IMR-90 (cell line): ENCODE measurements around the gene GPR35. TPM values are rescaled to one million over a fixed set of nuclear protein-coding genes. Genes with fewer than 3 reads are reported as not detected.

Source experiments
- ATAC-seq: fragments of 200-7000 bp; cut with Tn5 transposase; 2 replicates; pipeline ENCODE4 v1.9.1; 2020; ENCODE audit warnings: low read depth, mild to moderate bottlenecking, moderate library complexity
- BruUV-seq: library from RNA; stranded (reverse); fragments of 400-500 nt; replicated peaks from 2 replicates; lab custom pipeline; 2021; lab: Mats Ljungman, UMichigan
- CTCF ChIA-PET: fragments of 300-600 bp; formaldehyde crosslinking; extraction: SDS; loops from one replicate; lab custom pipeline; 2021; ENCODE audit warnings: antibody characterized with exemption; lab: Yijun Ruan, JAX
- POLR2A ChIA-PET: fragments of 300-600 bp; sonication (Branson Sonifier 250); formaldehyde crosslinking; loops from one replicate; lab custom pipeline; 2022; ENCODE audit warnings: antibody characterized with exemption; ENCODE audit not compliant: unreplicated experiment; lab: Charles Lee
- DNase-seq: peaks from one replicate; pipeline ENCODE4 v3.0.0; 2013
- H2AFZ ChIP-seq: replicated peaks from 2 replicates; pipeline ENCODE3; 2013; ENCODE audit warnings: low read length, mild to moderate bottlenecking; ENCODE audit not compliant: poor library complexity
- H2AK5ac ChIP-seq: 2 replicates; pipeline ENCODE4 v1.6.1; 2013; ENCODE audit warnings: low read depth, low read length, inconsistent platforms
- H2AK9ac ChIP-seq: replicated peaks from 2 replicates; pipeline ENCODE3; 2013; ENCODE audit warnings: mild to moderate bottlenecking, low read depth, low read length, moderate library complexity; ENCODE audit not compliant: poor library complexity
- H2BK120ac ChIP-seq: 2 replicates; pipeline ENCODE4 v1.6.1; 2013; ENCODE audit warnings: low read depth, low read length, inconsistent platforms
- H2BK15ac ChIP-seq: 3 replicates; pipeline ENCODE4 v1.6.1; 2013; ENCODE audit warnings: low read depth, low read length, inconsistent platforms
- H2BK20ac ChIP-seq: 2 replicates; pipeline ENCODE4 v1.6.1; 2013; ENCODE audit warnings: low read depth, mild to moderate bottlenecking, inconsistent platforms, low read length, moderate library complexity
- H2BK5ac ChIP-seq: 2 replicates; pipeline ENCODE4 v1.6.1; 2013; ENCODE audit warnings: mild to moderate bottlenecking, low read depth, low read length, inconsistent platforms; ENCODE audit not compliant: poor library complexity, severe bottlenecking
- H3K14ac ChIP-seq: replicated peaks from 2 replicates; pipeline ENCODE4 v1.6.1; 2013; ENCODE audit warnings: low read depth, low read length, inconsistent platforms
- H3K18ac ChIP-seq: 2 replicates; pipeline ENCODE4 v1.6.1; 2013; ENCODE audit warnings: low read depth, low read length, control low read depth
- H3K23ac ChIP-seq: 2 replicates; pipeline ENCODE4 v1.6.1; 2013; ENCODE audit warnings: low read depth, low read length, inconsistent platforms
- H3K27ac ChIP-seq: 2 replicates; pipeline ENCODE4 v1.5.1; 2013; ENCODE audit warnings: mild to moderate bottlenecking, control low read depth, low read length; ENCODE audit not compliant: insufficient read depth
- H3K27me3 ChIP-seq: 2 replicates; pipeline ENCODE4 v1.6.1; 2013; ENCODE audit warnings: low read length; ENCODE audit not compliant: control insufficient read depth, insufficient read depth
- H3K36me3 ChIP-seq: 2 replicates; pipeline ENCODE4 v1.6.1; 2013; ENCODE audit warnings: low read length, mixed read lengths; ENCODE audit not compliant: control insufficient read depth, insufficient read depth
- H3K4ac ChIP-seq: 2 replicates; pipeline ENCODE4 v1.6.1; 2013; ENCODE audit warnings: low read depth, low read length, inconsistent platforms
- H3K4me1 ChIP-seq: 2 replicates; pipeline ENCODE4 v1.6.1; 2013; ENCODE audit warnings: low read length, mixed read lengths; ENCODE audit not compliant: control insufficient read depth, insufficient read depth
- H3K4me2 ChIP-seq: 2 replicates; pipeline ENCODE4 v1.6.1; 2013; ENCODE audit warnings: low read depth, mild to moderate bottlenecking, control low read depth, low read length, moderate library complexity
- H3K4me3 ChIP-seq: 2 replicates; pipeline ENCODE4 v1.5.1; 2013; ENCODE audit warnings: low read depth, mild to moderate bottlenecking, control low read depth, low read length, moderate library complexity; ENCODE audit not compliant: insufficient read depth
- H3K56ac ChIP-seq: 2 replicates; pipeline ENCODE4 v1.6.1; 2013; ENCODE audit warnings: low read length, inconsistent platforms; ENCODE audit not compliant: insufficient read depth; ENCODE audit errors: extremely low read depth
- H3K79me1 ChIP-seq, 2 experiments: 2 replicates each; pipeline ENCODE4 v1.6.1; 2013; ENCODE audit warnings: low read length in 2 of 2, inconsistent platforms in 1 of 2, low read depth in 1 of 2
- H3K9ac ChIP-seq: 2 replicates; pipeline ENCODE4 v1.6.1; 2013; ENCODE audit warnings: low read depth, low read length, control low read depth
- H3K9me1 ChIP-seq: 2 replicates; pipeline ENCODE4 v1.6.1; 2013; ENCODE audit warnings: low read length, inconsistent platforms; ENCODE audit not compliant: insufficient read depth
- H3K9me3 ChIP-seq: 2 replicates; pipeline ENCODE4 v1.6.1; 2013; ENCODE audit warnings: low read length; ENCODE audit not compliant: control insufficient read depth, insufficient read depth
- H4K20me1 ChIP-seq: 2 replicates; pipeline ENCODE4 v1.6.1; 2013; ENCODE audit warnings: low read length, inconsistent platforms; ENCODE audit not compliant: insufficient read depth
- H4K5ac ChIP-seq: 2 replicates; pipeline ENCODE4 v1.6.1; 2013; ENCODE audit warnings: mild to moderate bottlenecking, low read depth, low read length, control low read depth
- H4K8ac ChIP-seq, 2 experiments: 2 replicates each; pipeline ENCODE4 v1.6.1; 2013; ENCODE audit warnings: low read depth in 2 of 2, low read length in 2 of 2, control low read depth in 1 of 2, inconsistent platforms in 1 of 2
- H4K91ac ChIP-seq: 2 replicates; pipeline ENCODE4 v1.6.1; 2013; ENCODE audit warnings: low read depth, low read length, inconsistent platforms; ENCODE audit not compliant: insufficient read depth
- BHLHE40 ChIP-seq: fragments of 150-350 bp; IDR thresholded peaks from 2 replicates; pipeline ENCODE4 v1.6.1; 2016; ENCODE audit warnings: mild to moderate bottlenecking, low read depth, low read length
- CEBPB ChIP-seq: IDR thresholded peaks from 2 replicates; pipeline ENCODE4 v1.6.1; 2012; ENCODE audit warnings: low read depth, low read length, improper control_type of control experiment
- CHD1 ChIP-seq: IDR thresholded peaks from 2 replicates; pipeline ENCODE4 v1.6.1; 2012; ENCODE audit warnings: low read depth, low read length, improper control_type of control experiment
- ELK1 ChIP-seq: fragments of 150-350 bp; IDR thresholded peaks from 2 replicates; pipeline ENCODE4 v1.6.1; 2016; ENCODE audit warnings: low read depth, mild to moderate bottlenecking, low read length, moderate library complexity, borderline replicate concordance
- MAFK ChIP-seq: IDR thresholded peaks from 2 replicates; pipeline ENCODE4 v1.6.1; 2012; ENCODE audit warnings: low read depth, low read length, improper control_type of control experiment
- MAZ ChIP-seq: IDR thresholded peaks from 2 replicates; pipeline ENCODE4 v1.6.1; 2012; ENCODE audit warnings: low read depth, mild to moderate bottlenecking, low read length, improper control_type of control experiment, moderate library complexity, borderline replicate concordance
- MXI1 ChIP-seq: IDR thresholded peaks from 2 replicates; pipeline ENCODE4 v1.6.1; 2012; ENCODE audit warnings: low read depth, mild to moderate bottlenecking, low read length, moderate library complexity, borderline replicate concordance
- NFE2L2 ChIP-seq: fragments of 150-350 bp; IDR thresholded peaks from 2 replicates; pipeline ENCODE4 v1.6.1; 2016; ENCODE audit warnings: low read depth, mild to moderate bottlenecking, low read length
- POLR2A ChIP-seq: IDR thresholded peaks from 2 replicates; pipeline ENCODE4 v1.6.1; 2012; ENCODE audit warnings: mild to moderate bottlenecking, low read depth, low read length
- RAD21 ChIP-seq: IDR thresholded peaks from 2 replicates; pipeline ENCODE4 v1.6.1; 2012; ENCODE audit warnings: low read length, improper control_type of control experiment
- RCOR1 ChIP-seq: IDR thresholded peaks from 2 replicates; pipeline ENCODE4 v1.6.1; 2012; ENCODE audit warnings: mild to moderate bottlenecking, low read length, improper control_type of control experiment; ENCODE audit not compliant: insufficient replicate concordance
- RFX5 ChIP-seq: IDR thresholded peaks from 2 replicates; pipeline ENCODE4 v1.8.0; 2012; ENCODE audit warnings: low read depth, mild to moderate bottlenecking, low read length, moderate library complexity
- SMC3 ChIP-seq: fragments of 150-350 bp; IDR thresholded peaks from 2 replicates; pipeline ENCODE4 v1.6.1; 2016; ENCODE audit warnings: low read depth, mild to moderate bottlenecking, antibody characterized with exemption, low read length, moderate library complexity
- WGBS, 2 experiments: methylation state at CpG; one replicate each; pipeline versions ENCODE4 v1.1.5 to v1.1.7; 2013; ENCODE audit warnings: missing lambda C conversion rate in 2 of 2; ENCODE audit not compliant: insufficient read length in 1 of 2; ENCODE audit errors: extremely low coverage in 2 of 2; 5-methylcytosine and 5-hydroxymethylcytosine counted together
- dilution Hi-C: fragments of 300-500 bp; cut with HindIII; formaldehyde crosslinking; loops from one replicate; pipeline ENCODE4 v1.14.3; 2018; ENCODE audit warnings: low sequenced_read_pairs; ENCODE audit not compliant: unreplicated experiment
- in situ Hi-C: fragments of 300-500 bp; cut with MboI; formaldehyde crosslinking; loops from 3 replicates; pipeline ENCODE4 v1.14.3; 2019; ENCODE audit warnings: low sequenced_read_pairs, inconsistent platforms, mixed read lengths
- intact Hi-C: fragments of 100-400 bp; cut with micrococcal nuclease; formaldehyde crosslinking; loops from 2 replicates; pipeline ENCODE4 v1.10.0; 2022
- polyA plus RNA-seq, 3 experiments: library from polyadenylated mRNA; depleted of rRNA; stranded (reverse); fragments of >200 nt; gene quantifications; 2 replicates each; pipeline ENCODE4 v1.2.3, GENCODE V29; 2012; ENCODE audit warnings: low replicate concordance in 1 of 3
- total RNA-seq: library from RNA; depleted of rRNA; stranded (reverse); fragments of >200 nt; gene quantifications from 2 replicates; pipeline ENCODE4 v1.2.3, GENCODE V29; 2012
- TF ChIP-seq, protein P1 (sequence below): conservative IDR thresholded peaks from 2 replicates; pipeline ENCODE4 v1.5.1; 2012; ENCODE audit warnings: mild to moderate bottlenecking, low read depth, low read length, improper control_type of control experiment
- TF ChIP-seq, protein P2 (sequence below): fragments of 150-350 bp; IDR thresholded peaks from 2 replicates; pipeline ENCODE4 v1.6.1; 2017; ENCODE audit warnings: mild to moderate bottlenecking, antibody characterized with exemption, low read length, low read depth

GPR35 gene
- total and polyA plus RNA-seq, 2 of the 4 experiments (the other 2 are of a cell fraction) = 0.31 TPM; not detected in 1

DNA sequence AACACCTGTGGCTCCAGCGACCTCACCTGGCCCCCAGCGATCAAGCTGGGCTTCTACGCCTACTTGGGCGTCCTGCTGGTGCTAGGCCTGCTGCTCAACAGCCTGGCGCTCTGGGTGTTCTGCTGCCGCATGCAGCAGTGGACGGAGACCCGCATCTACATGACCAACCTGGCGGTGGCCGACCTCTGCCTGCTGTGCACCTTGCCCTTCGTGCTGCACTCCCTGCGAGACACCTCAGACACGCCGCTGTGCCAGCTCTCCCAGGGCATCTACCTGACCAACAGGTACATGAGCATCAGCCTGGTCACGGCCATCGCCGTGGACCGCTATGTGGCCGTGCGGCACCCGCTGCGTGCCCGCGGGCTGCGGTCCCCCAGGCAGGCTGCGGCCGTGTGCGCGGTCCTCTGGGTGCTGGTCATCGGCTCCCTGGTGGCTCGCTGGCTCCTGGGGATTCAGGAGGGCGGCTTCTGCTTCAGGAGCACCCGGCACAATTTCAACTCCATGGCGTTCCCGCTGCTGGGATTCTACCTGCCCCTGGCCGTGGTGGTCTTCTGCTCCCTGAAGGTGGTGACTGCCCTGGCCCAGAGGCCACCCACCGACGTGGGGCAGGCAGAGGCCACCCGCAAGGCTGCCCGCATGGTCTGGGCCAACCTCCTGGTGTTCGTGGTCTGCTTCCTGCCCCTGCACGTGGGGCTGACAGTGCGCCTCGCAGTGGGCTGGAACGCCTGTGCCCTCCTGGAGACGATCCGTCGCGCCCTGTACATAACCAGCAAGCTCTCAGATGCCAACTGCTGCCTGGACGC lies 4.9 kb downstream of the GPR35 start:
- intact Hi-C loops = no loop called here
- TF ChIP-seq RAD21 (no peak), SMC3 (no peak), MAZ (no peak), ELK1 (no peak), CHD1 (no peak), CEBPB (no peak), POLR2A (no peak), MXI1 (no peak), MAFK (no peak), BHLHE40 (no peak), NFE2L2 (no peak), RCOR1 (no peak), RFX5 (no peak)
- TF ChIP-seq, protein P1, sequence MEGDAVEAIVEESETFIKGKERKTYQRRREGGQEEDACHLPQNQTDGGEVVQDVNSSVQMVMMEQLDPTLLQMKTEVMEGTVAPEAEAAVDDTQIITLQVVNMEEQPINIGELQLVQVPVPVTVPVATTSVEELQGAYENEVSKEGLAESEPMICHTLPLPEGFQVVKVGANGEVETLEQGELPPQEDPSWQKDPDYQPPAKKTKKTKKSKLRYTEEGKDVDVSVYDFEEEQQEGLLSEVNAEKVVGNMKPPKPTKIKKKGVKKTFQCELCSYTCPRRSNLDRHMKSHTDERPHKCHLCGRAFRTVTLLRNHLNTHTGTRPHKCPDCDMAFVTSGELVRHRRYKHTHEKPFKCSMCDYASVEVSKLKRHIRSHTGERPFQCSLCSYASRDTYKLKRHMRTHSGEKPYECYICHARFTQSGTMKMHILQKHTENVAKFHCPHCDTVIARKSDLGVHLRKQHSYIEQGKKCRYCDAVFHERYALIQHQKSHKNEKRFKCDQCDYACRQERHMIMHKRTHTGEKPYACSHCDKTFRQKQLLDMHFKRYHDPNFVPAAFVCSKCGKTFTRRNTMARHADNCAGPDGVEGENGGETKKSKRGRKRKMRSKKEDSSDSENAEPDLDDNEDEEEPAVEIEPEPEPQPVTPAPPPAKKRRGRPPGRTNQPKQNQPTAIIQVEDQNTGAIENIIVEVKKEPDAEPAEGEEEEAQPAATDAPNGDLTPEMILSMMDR = no peak
- TF ChIP-seq, protein P2, sequence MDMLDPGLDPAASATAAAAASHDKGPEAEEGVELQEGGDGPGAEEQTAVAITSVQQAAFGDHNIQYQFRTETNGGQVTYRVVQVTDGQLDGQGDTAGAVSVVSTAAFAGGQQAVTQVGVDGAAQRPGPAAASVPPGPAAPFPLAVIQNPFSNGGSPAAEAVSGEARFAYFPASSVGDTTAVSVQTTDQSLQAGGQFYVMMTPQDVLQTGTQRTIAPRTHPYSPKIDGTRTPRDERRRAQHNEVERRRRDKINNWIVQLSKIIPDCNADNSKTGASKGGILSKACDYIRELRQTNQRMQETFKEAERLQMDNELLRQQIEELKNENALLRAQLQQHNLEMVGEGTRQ = no peak

More for the DNA sequence above, 4.9 kb downstream of the GPR35 start:
- Histone ChIP-seq H4K5ac (no peak overlapping the region), H3K9me1 (no peaks in the 10 kb centered on the region), H2AK9ac (no peak overlapping the region), H4K91ac (no peak overlapping the region), H2AK5ac (no peak overlapping the region), H2BK5ac (no peak overlapping the region), H4K8ac (no peak overlapping the region), H3K56ac (no peak overlapping the region), H3K23ac (no peak overlapping the region), H2AFZ (no peak overlapping the region), H2BK120ac (no peak overlapping the region), H3K4ac (no peak overlapping the region), H3K14ac (no peak overlapping the region), H3K36me3 (no peaks in the 10 kb centered on the region), H3K9ac (no peak overlapping the region), H3K18ac (no peak overlapping the region), H3K27me3 (peaks cover 12% of the 10 kb centered on the region; the same call in 1 of the 2 replicates), H3K4me1 (peaks cover 2% of the 10 kb centered on the region; the same call in 1 of the 2 replicates), H3K4me2 (no peak overlapping the region), H3K4me3 (no peak overlapping the region), H2BK15ac (no peak overlapping the region), H3K27ac (no peak overlapping the region), H3K9me3 (peaks cover 11% of the 10 kb centered on the region), H3K79me1 (no peaks in the 10 kb centered on the region), H4K20me1 (no peaks in the 10 kb centered on the region), H2BK20ac (no peak overlapping the region)
- ATAC-seq (no peak), DNase-seq (no peak)
- POLR2A ChIA-PET = no interaction called here
- dilution Hi-C loops = no loop called here
- in situ Hi-C loops = no loop called here
- 86% methylated on average over 44 of the region's 50 CpGs; no CpG with 5 or more reads in 1 of the 2 experiments for WGBS, 2 experiments
- CTCF ChIA-PET = no interaction called here
- no TSS peak for BruUV-seq
